GM06990 (cell line): ENCODE data around the gene ERICH6.

ENCODE experiments used
- DNase-seq: peaks from one replicate; pipeline ENCODE4 v3.0.0-alpha.2; 2011; ENCODE audit not compliant: insufficient read length; ENCODE audit errors: extremely low read depth
- H3K27me3 ChIP-seq: replicated peaks from 2 replicates; pipeline ENCODE4 v1.6.0; 2011; ENCODE audit warnings: low read length; ENCODE audit not compliant: control insufficient read depth, insufficient read depth
- H3K36me3 ChIP-seq: 2 replicates; pipeline ENCODE4 v1.5.1; 2011; ENCODE audit warnings: low read length; ENCODE audit not compliant: control insufficient read depth, insufficient read depth
- H3K4me3 ChIP-seq: replicated peaks from 2 replicates; pipeline ENCODE4 v1.5.1; 2011; ENCODE audit warnings: low read depth, mild to moderate bottlenecking, control low read depth, low read length
- TF ChIP-seq, protein P1 (sequence below): IDR thresholded peaks from 2 replicates; pipeline ENCODE4 v1.5.1; 2011; ENCODE audit warnings: low read length, control low read depth, mild to moderate bottlenecking, inconsistent platforms; ENCODE audit not compliant: insufficient read depth, poor library complexity, severe bottlenecking

Gene ERICH6

DNA sequence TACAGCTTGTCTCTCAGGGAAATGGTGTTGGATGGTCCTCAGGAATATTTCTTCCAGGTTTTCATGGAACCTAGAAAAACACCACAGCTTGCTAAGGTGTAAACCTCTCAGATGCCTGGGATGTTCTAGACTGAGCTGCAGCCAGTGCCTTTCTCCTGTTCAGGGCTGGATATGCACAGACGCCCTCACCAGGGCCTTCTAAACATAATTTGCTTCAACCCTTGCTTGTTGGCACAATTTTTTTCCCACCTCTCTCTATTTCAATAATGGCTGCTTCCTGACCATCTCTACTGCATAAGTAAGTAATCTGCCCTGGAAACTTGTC, 31.0 kb upstream of the ERICH6 start:
- no peak for DNase-seq
- Histone ChIP-seq H3K27me3 (no peaks in the 10 kb centered on the region), H3K36me3 (no peaks in the 10 kb centered on the region), H3K4me3 (no peak overlapping the region)
- TF ChIP-seq, protein P1, sequence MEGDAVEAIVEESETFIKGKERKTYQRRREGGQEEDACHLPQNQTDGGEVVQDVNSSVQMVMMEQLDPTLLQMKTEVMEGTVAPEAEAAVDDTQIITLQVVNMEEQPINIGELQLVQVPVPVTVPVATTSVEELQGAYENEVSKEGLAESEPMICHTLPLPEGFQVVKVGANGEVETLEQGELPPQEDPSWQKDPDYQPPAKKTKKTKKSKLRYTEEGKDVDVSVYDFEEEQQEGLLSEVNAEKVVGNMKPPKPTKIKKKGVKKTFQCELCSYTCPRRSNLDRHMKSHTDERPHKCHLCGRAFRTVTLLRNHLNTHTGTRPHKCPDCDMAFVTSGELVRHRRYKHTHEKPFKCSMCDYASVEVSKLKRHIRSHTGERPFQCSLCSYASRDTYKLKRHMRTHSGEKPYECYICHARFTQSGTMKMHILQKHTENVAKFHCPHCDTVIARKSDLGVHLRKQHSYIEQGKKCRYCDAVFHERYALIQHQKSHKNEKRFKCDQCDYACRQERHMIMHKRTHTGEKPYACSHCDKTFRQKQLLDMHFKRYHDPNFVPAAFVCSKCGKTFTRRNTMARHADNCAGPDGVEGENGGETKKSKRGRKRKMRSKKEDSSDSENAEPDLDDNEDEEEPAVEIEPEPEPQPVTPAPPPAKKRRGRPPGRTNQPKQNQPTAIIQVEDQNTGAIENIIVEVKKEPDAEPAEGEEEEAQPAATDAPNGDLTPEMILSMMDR = no peak

DNA sequence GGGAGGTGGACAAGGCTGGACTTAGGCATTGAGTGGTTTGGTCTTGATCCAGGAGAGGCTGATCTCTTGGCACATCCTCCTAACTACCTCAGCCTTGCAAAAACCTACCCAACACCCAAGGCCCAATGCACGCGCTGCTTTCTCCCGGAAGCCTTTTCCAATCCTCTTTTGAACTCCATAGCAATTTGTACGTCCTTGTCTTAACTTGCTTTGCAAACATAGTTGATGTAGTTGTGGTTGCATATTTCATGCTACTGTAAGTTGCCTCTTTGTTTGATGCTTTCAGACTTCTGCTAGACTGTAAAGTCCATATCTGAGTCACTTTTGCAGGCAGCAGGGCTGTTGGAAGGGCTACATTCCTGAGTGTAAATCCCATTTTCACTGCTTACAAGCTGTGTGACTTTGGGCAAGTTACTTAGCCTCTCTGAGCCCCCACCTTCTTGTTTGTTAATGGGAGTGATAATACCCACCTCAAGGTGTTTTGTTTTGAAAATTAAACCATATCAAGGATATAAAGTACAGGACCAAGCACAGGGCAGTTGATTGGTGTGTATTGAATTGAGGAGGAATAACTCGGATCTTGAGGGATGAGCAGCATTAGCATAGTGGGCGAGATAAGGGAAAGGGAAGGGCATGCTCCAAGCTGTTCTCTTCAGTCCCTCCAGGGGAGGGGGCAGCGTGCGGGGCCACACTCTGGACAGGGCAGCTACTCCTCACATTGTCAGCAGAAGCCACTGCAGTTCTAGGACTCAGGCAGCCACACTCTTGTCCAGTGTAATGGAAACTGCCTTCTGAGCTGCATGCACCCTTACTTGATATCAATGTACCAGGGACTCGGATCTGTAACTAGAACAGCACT, 30.4 kb upstream of the ERICH6 start:
- H3K4me3 ChIP-seq = no peak overlapping the region
- TF ChIP-seq, protein P1 = no peak
- H3K27me3 ChIP-seq = no peaks in the 10 kb centered on the region
- DNase-seq = no peak
- no peaks in the 10 kb centered on the region for H3K36me3 ChIP-seq

DNA sequence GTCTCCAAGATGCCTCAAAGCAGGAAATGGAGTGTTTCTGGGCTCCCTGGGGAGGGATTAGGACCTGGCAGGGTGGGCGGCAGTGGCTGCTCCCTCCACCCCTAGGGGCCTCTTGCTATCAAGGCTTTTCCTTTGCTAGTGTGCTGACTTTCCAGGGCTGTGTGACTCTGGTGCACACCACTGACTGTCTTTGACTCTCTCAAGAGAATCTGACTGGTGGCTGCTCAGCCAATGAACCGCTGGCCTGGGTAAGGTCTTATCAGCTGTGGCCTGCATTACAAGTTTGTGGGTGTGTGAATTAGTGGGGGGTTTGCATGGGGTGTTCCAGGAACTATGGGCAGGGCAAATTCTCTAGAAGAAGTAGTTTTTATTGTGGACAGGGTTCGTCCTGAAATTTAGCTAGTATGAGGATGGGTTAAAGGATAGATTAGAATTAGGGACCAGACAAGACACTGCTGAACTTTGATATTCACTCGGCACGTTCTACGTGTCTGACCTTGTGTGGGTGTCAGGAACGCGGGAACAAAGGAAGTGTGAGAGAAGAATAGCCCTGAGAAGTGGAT, 29.7 kb upstream of the ERICH6 start:
- DNase-seq = no peak
- no peaks in the 10 kb centered on the region for H3K27me3 ChIP-seq
- no peak overlapping the region for H3K4me3 ChIP-seq
- TF ChIP-seq, protein P1 = no peak
- no peaks in the 10 kb centered on the region for H3K36me3 ChIP-seq

DNA sequence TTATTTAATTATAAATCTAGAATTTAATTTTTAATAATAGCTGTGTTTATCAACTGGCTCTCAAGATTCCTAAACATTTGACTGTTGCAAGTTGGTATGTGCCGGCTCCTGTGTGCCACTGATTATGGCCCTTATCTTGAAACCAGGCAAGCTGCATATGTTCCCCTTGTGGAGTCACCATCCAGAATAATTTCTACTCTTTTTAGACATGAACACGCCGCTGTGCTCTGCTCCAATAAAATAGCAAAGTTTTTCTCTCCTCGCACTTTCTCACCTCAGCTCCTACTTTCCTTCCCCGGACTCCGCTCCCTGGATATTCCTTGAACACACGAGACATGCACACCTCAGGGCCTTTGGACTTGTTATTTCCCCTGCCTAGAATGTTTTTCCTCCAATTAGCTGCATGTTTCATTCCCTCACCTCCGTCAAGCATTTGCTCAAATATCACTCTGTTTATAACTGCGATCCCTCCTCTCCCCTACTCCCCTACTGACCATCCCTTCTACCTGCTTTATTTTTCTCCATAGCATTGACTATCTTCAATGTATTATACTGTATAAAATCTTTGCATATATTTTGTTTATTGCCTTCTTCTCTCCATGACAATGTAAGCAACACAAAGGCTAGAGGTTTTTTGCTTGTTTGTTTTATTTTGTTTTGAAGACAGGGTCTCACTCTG, 26.1 kb upstream of the ERICH6 start:
- no peaks in the 10 kb centered on the region for H3K36me3 ChIP-seq

DNA sequence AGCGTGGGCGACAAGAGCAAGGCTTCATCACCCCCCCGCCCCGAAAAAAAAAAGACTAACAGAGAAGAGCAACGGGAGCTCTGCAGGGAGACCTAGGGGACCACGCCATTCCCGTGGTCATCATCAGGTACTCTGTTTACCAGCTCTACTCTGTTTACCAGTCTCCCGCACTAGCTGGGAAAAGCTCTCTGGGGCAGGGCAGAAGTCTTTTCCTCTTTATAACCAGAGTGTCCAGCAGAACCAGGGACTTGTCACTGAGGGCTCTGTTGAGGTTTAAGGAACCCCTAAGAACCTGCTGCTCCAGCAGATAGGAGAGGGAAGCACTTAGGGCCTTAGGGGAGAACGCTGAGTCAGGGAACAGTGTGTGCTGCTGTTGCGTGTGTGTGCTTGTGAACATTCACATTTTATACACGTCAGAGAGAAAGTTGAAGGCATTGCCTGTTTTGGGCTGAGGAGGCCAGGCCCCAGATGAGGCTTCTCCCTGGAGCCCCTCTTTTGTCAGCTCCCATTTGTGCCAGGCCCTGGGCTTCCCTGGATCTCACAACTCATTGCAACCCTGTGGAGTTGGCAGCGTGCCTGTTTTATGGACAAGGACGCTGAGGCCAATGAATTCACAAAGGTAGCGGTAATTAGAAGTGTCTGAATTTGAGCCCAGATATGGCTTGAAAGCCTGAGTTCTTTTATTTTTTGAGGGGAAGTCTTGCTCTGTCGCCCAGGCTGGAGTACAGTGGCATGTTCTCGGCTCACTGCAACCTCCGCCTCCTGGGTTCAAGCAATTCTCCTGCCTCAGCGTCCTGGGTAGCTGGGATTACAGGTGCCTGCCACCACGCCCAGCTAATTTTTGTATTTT, 24.2 kb upstream of the ERICH6 start:
- TF ChIP-seq, protein P1 = no peak
- Histone ChIP-seq H3K4me3 (no peak overlapping the region), H3K27me3 (no peaks in the 10 kb centered on the region), H3K36me3 (no peaks in the 10 kb centered on the region)
- no peak for DNase-seq

More for the DNA sequence above, 26.1 kb upstream of the ERICH6 start:
- DNase-seq = no peak
- TF ChIP-seq, protein P1 = no peak
- H3K4me3 ChIP-seq = no peak overlapping the region
- no peaks in the 10 kb centered on the region for H3K27me3 ChIP-seq
